Skeletal muscle satellite cell (primary cell): ENCODE measurements around the gene FAM234B.
A peak's percentile ranks its signal among the peaks of the same experiment; 100 is the strongest.

Experiments used
- H3K27me3 ChIP-seq: 2 replicates; pipeline ENCODE4 v1.7.0; 2013; ENCODE audit warnings: low read length; ENCODE audit not compliant: control insufficient read depth, insufficient read depth
- H3K36me3 ChIP-seq: 2 replicates; pipeline ENCODE4 v1.7.0; 2013; ENCODE audit warnings: mild to moderate bottlenecking, control low read depth, low read length; ENCODE audit not compliant: insufficient read depth
- H3K4me1 ChIP-seq: 2 replicates; pipeline ENCODE4 v1.7.0; 2013; ENCODE audit warnings: low read length; ENCODE audit not compliant: control insufficient read depth, insufficient read depth
- H3K4me2 ChIP-seq: 2 replicates; pipeline ENCODE4 v1.7.0; 2013; ENCODE audit warnings: mild to moderate bottlenecking, low read length
- H3K4me3 ChIP-seq: 2 replicates; pipeline ENCODE4 v1.7.0; 2013; ENCODE audit warnings: low read length
- H3K9ac ChIP-seq: 2 replicates; pipeline ENCODE4 v1.7.0; 2013; ENCODE audit warnings: mild to moderate bottlenecking, low read depth, low read length, moderate library complexity
- H3K9me3 ChIP-seq: replicated peaks from 2 replicates; pipeline ENCODE4 v1.7.0; 2013; ENCODE audit warnings: mild to moderate bottlenecking, control low read depth, low read length

The FAM234B gene

GRCh38 chr12:13084898-13085640 lies 40.9 kb downstream of the FAM234B start:
- no peak overlapping the region for H3K9ac ChIP-seq
- no peaks in the 10 kb centered on the region for H3K9me3 ChIP-seq
- no peaks in the 10 kb centered on the region for H3K27me3 ChIP-seq
- H3K4me2 ChIP-seq: no peak overlapping the region
- H3K36me3 ChIP-seq: peaks cover 4% of the 10 kb centered on the region
- no peak overlapping the region for H3K4me3 ChIP-seq
- no peaks in the 10 kb centered on the region for H3K4me1 ChIP-seq

DNA sequence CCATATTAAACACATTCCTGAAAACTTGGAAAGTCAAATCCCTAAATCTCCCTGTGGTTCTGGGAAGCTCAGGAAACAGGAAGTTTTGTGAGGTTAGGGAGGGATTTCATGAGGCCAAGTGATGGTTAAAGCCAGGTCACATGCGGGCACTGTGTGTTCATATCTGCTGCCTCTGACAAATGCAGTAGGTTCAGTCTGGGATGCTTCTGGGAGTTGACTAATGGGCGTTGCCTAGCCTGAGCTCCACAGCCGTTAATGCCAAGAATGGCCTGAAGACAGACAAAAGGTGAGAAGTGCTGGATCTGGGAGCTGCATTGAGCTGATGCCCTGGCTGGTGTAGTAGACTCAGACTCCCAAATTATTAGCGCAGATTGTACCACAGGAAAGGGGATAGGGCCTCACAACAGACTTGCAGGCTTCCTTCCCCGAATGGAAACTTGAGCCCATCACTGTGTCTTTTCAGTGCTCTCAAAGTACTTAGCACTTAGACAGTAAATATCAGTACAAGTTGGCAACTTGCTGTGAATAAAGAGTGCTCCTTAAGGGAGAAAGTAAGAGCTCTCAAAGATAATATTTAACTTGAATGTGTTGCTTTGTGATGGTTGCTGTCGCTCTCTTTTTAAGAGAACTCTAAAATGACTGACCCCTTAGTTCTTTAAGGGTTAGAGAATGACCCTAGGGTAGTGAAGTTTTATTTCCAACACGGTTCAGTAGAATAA lies 41.9 kb downstream of the FAM234B start:
- no peaks in the 10 kb centered on the region for H3K27me3 ChIP-seq
- H3K4me1 ChIP-seq: no peaks in the 10 kb centered on the region
- H3K4me2 ChIP-seq: no peak overlapping the region
- H3K9ac ChIP-seq: no peak overlapping the region
- H3K9me3 ChIP-seq: no peaks in the 10 kb centered on the region
- peaks cover 4% of the 10 kb centered on the region for H3K36me3 ChIP-seq
- no peak overlapping the region for H3K4me3 ChIP-seq

DNA sequence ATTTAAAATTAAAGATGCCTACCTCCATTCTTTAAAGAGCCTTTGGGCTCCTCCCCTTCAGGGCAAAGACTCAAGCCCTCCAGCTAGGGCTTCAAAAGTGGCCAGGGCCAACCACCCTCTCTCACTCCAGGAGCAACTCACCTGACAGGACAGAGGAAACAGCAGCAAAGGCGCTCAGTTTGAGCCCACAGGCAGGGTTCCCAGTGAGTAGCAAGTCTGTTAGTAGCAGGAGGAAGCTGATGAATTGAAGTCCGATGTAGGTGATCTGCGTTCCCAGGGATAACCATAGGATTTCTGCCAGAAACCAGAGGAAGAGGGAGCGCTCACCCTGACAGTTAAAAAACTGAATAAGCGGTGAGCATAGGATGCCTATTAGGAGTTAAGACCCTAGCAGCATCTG lies 43.6 kb downstream of the FAM234B start:
- Histone ChIP-seq H3K27me3 (no peaks in the 10 kb centered on the region), H3K4me3 (no peak overlapping the region), H3K4me2 (no peak overlapping the region), H3K9ac (no peak overlapping the region), H3K9me3 (no peaks in the 10 kb centered on the region), H3K4me1 (no peaks in the 10 kb centered on the region), H3K36me3 (peaks cover 4% of the 10 kb centered on the region)

DNA sequence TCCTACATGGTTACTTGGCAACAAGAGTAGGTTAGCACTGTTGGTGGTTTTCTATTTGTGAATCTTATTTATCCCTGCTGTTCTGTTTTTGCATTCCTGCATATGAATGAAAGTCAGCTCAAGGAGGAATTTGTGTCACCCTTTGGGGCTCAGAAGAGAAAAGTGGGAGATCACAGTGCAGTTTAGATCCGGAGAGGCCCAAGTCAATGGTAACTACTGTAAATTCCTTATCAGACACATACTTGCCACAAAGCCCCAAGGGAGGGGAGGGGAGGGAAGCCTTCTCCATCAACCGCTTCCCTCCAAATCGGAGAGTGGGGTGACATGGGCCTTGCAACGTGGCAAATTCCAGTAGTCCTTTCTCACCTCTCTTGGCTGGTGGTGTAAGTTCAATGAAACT lies 44.3 kb downstream of the FAM234B start:
- no peak overlapping the region for H3K4me2 ChIP-seq
- H3K4me3 ChIP-seq: no peak overlapping the region
- no peaks in the 10 kb centered on the region for H3K9me3 ChIP-seq
- H3K36me3 ChIP-seq: peaks cover 4% of the 10 kb centered on the region
- no peaks in the 10 kb centered on the region for H3K27me3 ChIP-seq
- H3K9ac ChIP-seq: no peak overlapping the region
- peaks cover 7% of the 10 kb centered on the region for H3K4me1 ChIP-seq

GRCh38 chr12:13090054-13090453 lies 45.9 kb downstream of the FAM234B start:
- no peak overlapping the region for H3K4me3 ChIP-seq
- no peaks in the 10 kb centered on the region for H3K27me3 ChIP-seq
- H3K4me2 ChIP-seq: no peak overlapping the region
- peaks cover 21% of the 10 kb centered on the region for H3K4me1 ChIP-seq
- peaks cover 2% of the 10 kb centered on the region for H3K36me3 ChIP-seq
- H3K9ac ChIP-seq: no peak overlapping the region
- H3K9me3 ChIP-seq: no peaks in the 10 kb centered on the region

DNA sequence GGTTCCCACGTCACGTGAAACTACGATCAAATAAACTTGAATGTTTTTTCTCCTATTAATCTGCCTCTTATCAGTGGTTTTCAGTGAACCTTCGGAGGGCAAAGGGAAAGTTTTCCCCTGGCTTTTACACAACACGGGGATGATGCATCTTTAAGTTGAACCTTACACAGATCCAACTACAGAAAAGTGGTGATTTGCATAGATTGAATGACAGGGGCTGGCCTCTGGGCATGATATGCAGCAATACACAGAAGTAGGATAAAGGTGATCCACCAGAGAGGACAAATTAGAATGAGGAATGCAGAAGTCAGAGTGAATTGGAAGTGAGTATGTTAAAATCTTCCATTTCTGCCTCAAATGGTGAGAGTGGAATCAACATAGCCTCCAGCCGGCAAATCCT lies 47.7 kb downstream of the FAM234B start:
- H3K36me3 ChIP-seq: no peaks in the 10 kb centered on the region
- H3K9ac ChIP-seq: no peak overlapping the region
- H3K9me3 ChIP-seq: no peaks in the 10 kb centered on the region
- no peak overlapping the region for H3K4me3 ChIP-seq
- no peaks in the 10 kb centered on the region for H3K27me3 ChIP-seq
- peaks cover 30% of the 10 kb centered on the region for H3K4me1 ChIP-seq
- H3K4me2 ChIP-seq: no peak overlapping the region

DNA sequence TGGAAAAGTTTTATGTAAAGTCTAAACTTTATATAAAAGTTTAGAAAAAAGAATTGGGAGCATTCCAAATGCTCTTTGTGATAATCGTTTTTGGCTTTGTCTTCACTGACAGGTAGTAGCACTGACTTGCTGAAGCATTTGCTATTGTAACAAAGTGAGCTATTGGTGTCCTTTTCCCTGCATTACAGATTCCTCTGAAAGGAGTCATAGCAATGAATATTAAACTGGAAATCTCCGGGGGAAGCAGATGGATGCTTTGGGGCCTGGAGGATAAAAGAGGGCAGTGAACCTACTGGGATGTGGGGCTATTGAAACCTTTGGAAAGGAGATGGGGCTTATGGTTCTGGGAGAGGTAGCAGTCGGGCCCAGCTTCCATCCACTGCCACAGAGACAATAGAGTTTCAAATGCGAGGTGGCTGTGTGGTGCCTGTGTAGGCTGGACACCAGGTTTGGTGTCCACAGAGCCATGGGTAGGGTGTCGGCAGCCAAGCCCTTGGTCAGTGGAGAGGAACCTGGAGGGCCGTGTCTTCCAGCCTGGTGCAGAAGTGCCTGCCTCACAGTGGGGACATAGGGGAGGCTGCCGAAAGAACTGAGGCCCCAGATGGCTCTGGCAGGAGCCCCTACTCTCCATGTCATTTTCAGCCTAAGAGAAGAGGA lies 49.1 kb downstream of the FAM234B start:
- H3K36me3 ChIP-seq: no peaks in the 10 kb centered on the region
- peak overlapping the region; percentile 59 for H3K9ac ChIP-seq
- no peaks in the 10 kb centered on the region for H3K9me3 ChIP-seq
- H3K27me3 ChIP-seq: no peaks in the 10 kb centered on the region
- peak overlapping the region; percentile 24 for H3K4me2 ChIP-seq
- H3K4me3 ChIP-seq: peak overlapping the region; percentile 44
- H3K4me1 ChIP-seq: peaks cover 41% of the 10 kb centered on the region

GRCh38 chr12:13093848-13094220 lies 49.7 kb downstream of the FAM234B start:
- Histone ChIP-seq H3K4me3 (peak overlapping the region; percentile 44), H3K9ac (peak overlapping the region; percentile 59), H3K9me3 (no peaks in the 10 kb centered on the region), H3K4me1 (peaks cover 43% of the 10 kb centered on the region), H3K4me2 (peak overlapping the region; percentile 24), H3K27me3 (no peaks in the 10 kb centered on the region), H3K36me3 (no peaks in the 10 kb centered on the region)

DNA sequence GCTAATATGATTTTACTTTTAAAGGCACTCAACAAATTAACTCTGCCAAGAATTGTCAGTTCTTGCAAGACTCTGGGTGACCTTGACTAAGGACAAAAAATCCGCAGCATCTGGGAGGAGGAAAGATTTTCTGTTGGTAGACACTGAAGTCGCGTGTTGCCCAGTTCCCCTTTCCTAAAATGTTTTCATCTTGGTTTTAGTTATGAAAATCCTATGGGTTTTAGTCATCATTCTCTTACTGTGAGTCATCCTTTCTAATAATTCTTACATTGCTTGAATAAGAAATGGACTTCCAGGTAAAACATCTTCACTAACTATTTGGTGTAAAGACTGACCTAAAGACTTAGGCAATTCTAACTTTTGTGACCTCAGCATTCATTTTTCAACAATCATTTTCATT lies 50.2 kb downstream of the FAM234B start:
- no peaks in the 10 kb centered on the region for H3K36me3 ChIP-seq
- H3K9me3 ChIP-seq: no peaks in the 10 kb centered on the region
- H3K4me1 ChIP-seq: peaks cover 48% of the 10 kb centered on the region
- peak overlapping the region; percentile 24 for H3K4me2 ChIP-seq
- H3K9ac ChIP-seq: peak overlapping the region; percentile 59
- peak overlapping the region; percentile 22 for H3K4me3 ChIP-seq
- no peaks in the 10 kb centered on the region for H3K27me3 ChIP-seq

GRCh38 chr12:13095266-13095995 lies 51.2 kb downstream of the FAM234B start:
- no peak overlapping the region for H3K9ac ChIP-seq
- peak overlapping the region; percentile 13 for H3K4me2 ChIP-seq
- no peaks in the 10 kb centered on the region for H3K36me3 ChIP-seq
- no peak overlapping the region for H3K4me3 ChIP-seq
- H3K27me3 ChIP-seq: no peaks in the 10 kb centered on the region
- H3K9me3 ChIP-seq: no peaks in the 10 kb centered on the region
- H3K4me1 ChIP-seq: peaks cover 59% of the 10 kb centered on the region

GRCh38 chr12:13097491-13098011 lies 53.4 kb downstream of the FAM234B start:
- no peaks in the 10 kb centered on the region for H3K9me3 ChIP-seq
- peak overlapping the region; percentile 77 for H3K4me2 ChIP-seq
- no peaks in the 10 kb centered on the region for H3K36me3 ChIP-seq
- peak overlapping the region; percentile 33 for H3K4me3 ChIP-seq
- H3K9ac ChIP-seq: peak overlapping the region; percentile 91
- peaks cover 78% of the 10 kb centered on the region for H3K4me1 ChIP-seq
- no peaks in the 10 kb centered on the region for H3K27me3 ChIP-seq
